ENCODE data around the gene VSTM2B. TPM values are rescaled to one million over a fixed set of nuclear protein-coding genes. Genes with fewer than 3 reads are reported as not detected.

The VSTM2B gene
- total and polyA plus RNA-seq, 11 donors: not detected

DNA sequence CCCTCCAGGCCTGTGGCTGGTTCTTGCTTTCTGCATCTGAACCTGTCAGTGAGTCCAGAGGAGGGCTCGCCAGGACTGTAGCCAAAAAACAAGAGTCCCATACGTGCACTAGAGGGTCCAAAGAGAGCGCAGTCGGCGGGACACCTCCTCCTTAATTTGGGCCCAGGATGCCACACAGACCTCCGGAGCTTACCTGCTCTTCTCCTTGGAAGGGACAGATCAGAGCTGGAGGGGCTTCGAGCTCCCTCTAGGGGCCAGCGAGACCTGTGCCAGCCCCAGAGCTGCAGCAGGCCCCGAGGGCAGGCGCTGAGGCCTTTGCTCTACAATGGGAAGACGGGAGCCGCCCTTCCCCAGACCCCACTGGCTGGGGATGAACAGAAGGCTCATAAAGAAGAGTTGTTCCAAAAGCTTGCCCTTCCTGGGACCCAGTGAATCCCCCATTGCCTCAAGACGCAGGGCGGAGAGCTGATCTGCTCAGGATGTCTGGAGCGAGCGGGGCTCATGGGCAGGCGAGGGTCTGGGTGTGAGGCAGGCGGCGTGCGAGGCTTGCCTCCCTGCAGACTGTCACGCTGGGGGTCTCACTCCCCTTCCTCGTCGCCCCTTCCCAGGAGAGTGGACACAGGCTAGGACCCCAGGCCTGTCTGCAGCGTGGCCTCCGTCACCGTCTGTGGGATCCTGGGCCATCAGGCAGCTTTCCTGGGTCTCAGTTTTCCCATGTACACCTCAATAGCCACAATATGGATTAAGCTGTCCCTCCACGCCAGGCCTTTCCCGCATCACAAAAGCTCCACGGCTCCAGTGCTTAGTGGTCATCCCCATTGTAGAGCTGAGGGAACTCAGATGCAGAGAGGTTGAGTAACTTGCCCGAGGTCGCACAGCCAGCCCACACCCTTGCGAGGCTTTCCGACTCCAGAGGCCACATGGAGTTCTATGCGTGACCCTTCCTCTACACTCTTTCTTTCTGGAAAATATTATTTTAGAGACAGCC is 46.9 kb upstream of the VSTM2B start:
- no peaks in the 10 kb centered on the region for H3K36me3 ChIP-seq
- peak in 3 of 4 donors; percentile 45 to 53 (median 51) for ATAC-seq
- no peak for TF ChIP-seq POLR2A (IDR thresholded peaks at IDR 0.05)
- TF ChIP-seq, protein P1, sequence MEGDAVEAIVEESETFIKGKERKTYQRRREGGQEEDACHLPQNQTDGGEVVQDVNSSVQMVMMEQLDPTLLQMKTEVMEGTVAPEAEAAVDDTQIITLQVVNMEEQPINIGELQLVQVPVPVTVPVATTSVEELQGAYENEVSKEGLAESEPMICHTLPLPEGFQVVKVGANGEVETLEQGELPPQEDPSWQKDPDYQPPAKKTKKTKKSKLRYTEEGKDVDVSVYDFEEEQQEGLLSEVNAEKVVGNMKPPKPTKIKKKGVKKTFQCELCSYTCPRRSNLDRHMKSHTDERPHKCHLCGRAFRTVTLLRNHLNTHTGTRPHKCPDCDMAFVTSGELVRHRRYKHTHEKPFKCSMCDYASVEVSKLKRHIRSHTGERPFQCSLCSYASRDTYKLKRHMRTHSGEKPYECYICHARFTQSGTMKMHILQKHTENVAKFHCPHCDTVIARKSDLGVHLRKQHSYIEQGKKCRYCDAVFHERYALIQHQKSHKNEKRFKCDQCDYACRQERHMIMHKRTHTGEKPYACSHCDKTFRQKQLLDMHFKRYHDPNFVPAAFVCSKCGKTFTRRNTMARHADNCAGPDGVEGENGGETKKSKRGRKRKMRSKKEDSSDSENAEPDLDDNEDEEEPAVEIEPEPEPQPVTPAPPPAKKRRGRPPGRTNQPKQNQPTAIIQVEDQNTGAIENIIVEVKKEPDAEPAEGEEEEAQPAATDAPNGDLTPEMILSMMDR (IDR thresholded peaks at IDR 0.05): peak in 7 of 12 donors; percentile 14 to 51 (median 35)
- no peaks in the 10 kb centered on the region for H3K4me1 ChIP-seq
- DNase-seq: no peak
- H3K27me3 ChIP-seq: peaks cover 0 to 26% (median 5%) of the 10 kb centered on the region in 9 donors
- peaks cover 0 to 5% (median 0%) of the 10 kb centered on the region in 12 donors for H3K9me3 ChIP-seq
- intact Hi-C loops (cut with DNase I): no loop called here
- WGBS, 4 donors: 55 to 63% (median 55%) methylated on average over 18 to 34 of the region's 34 CpGs
- H3K27ac ChIP-seq: no peak overlapping the region
- no peak overlapping the region for H3K4me3 ChIP-seq

DNA sequence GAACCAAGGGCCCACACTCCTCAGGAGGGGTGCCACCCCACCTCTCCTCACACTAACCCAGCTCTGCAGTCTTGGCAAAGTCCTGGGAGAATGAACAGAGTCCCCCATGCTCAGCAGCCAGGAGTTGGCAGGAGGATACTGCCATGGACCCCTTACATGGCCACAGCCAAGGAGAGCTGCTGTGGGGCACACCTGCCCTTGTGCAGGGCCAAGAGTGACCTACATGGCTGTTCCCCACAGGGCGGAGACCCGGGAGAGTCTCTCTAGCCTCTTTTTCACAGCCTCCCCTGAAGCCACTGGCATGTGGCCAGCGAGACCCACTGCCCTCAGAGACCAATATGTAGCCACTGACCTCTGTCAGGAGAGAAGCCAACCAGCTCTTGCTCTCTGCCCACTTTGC is 45.9 kb upstream of the VSTM2B start:
- intact Hi-C loops (cut with DNase I): no loop called here
- DNase-seq: no peak
- WGBS, 4 donors: 74 to 81% (median 75%) methylated on average over 3 of the region's 3 CpGs
- Histone ChIP-seq H3K9me3 (peaks cover 0 to 5% (median 0%) of the 10 kb centered on the region in 12 donors), H3K36me3 (no peaks in the 10 kb centered on the region), H3K4me1 (no peaks in the 10 kb centered on the region), H3K4me3 (no peak overlapping the region), H3K27me3 (peaks cover 0 to 34% (median 5%) of the 10 kb centered on the region in 9 donors), H3K27ac (no peak overlapping the region)
- no peak for ATAC-seq
- TF ChIP-seq, protein P1 (IDR thresholded peaks at IDR 0.05): no peak
- TF ChIP-seq POLR2A (IDR thresholded peaks at IDR 0.05): no peak

DNA sequence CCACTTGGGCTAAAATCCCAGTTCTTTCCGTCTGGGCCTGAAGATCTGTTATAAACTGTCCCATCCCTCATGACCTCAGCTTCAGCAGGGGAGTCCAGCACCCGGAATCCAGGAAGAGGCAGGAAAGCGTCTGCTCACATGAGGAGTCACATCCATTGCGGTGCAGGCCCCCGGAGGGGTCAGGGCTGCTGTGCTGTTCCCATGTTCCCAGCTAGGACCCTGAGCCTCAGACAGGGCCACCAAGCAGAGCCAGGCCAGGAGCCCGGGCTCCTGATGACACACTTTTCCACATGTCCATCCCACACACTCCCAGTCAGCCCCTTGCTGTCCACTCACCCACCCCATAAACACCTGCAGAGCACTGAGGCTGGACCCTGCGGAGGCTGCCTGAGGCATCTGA is 45.3 kb upstream of the VSTM2B start:
- Histone ChIP-seq H3K36me3 (no peaks in the 10 kb centered on the region), H3K9me3 (peaks cover 0 to 5% (median 0%) of the 10 kb centered on the region in 12 donors), H3K4me1 (no peaks in the 10 kb centered on the region), H3K27me3 (peaks cover 0 to 39% (median 5%) of the 10 kb centered on the region in 9 donors), H3K4me3 (no peak overlapping the region), H3K27ac (no peak overlapping the region)
- 49 to 88% (median 80%) methylated on average over 4 to 7 of the region's 7 CpGs for WGBS, 4 donors
- DNase-seq: no peak
- intact Hi-C loops (cut with DNase I): no loop called here
- no peak for TF ChIP-seq POLR2A (IDR thresholded peaks at IDR 0.05)
- TF ChIP-seq, protein P1 (IDR thresholded peaks at IDR 0.05): no peak
- no peak for ATAC-seq

DNA sequence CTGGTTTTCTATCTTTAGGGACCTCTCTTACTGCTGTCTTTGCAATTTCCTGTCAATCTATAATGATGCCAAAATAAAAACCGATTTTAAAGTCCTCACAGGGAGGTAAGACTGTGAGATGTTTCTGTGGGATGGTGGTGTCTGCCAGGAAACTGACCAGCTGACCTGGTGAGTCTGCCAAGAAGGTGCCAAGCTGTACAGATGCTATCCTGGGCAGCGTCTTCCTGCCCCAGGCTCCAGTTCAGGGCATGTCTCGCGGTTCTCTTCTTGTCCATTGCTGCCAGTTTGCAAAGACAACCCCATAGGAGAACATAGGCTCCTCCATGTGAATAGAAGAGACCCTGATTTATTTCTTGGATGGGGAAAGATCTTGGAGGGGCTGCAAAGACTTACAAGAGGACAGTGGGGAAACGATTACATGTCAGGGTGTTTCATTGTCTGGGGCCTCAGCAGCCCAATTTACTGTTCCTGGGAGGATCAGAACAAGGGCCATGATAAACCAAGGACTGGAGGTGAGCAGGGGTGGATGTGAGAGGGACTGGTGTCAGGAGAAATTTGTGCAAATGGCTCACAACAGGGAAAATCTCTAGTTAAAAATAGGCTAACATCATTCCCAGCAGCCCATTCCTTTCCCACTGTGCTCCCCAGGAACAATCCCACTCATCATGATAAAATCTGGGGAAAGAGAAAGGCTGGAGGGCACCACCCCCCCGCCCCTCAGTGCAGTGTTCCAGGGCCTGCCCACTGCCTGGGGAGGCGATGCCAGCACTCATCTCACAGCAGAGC is 42.7 kb upstream of the VSTM2B start:
- no peak for DNase-seq

More for the DNA sequence above, 42.7 kb upstream of the VSTM2B start:
- Histone ChIP-seq H3K9me3 (peaks cover 0 to 5% (median 0%) of the 10 kb centered on the region in 12 donors), H3K27ac (no peak overlapping the region), H3K4me3 (no peak overlapping the region), H3K36me3 (no peaks in the 10 kb centered on the region), H3K27me3 (peaks cover 0 to 37% (median 5%) of the 10 kb centered on the region in 9 donors), H3K4me1 (no peaks in the 10 kb centered on the region)
- TF ChIP-seq POLR2A (IDR thresholded peaks at IDR 0.05): no peak
- TF ChIP-seq, protein P1 (IDR thresholded peaks at IDR 0.05): no peak
- 61 to 64% (median 62%) methylated on average over 6 to 7 of the region's 7 CpGs for WGBS, 4 donors
- no peak for ATAC-seq
- intact Hi-C loops (cut with DNase I): no loop called here

Data from heart left ventricle (tissue), 16 donors.